Lower lobe of right lung (tissue), 2 donors: ENCODE data around the gene AKR1D1. TPM values are rescaled to one million over a fixed set of nuclear protein-coding genes. Genes with fewer than 3 reads are reported as not detected.
A peak's percentile ranks its signal among the peaks of the same experiment; 100 is the strongest.

Experiments used
- ATAC-seq, 2 donors: fragments of 200-7000 bp; cut with Tn5 transposase; one replicate each; pipeline ENCODE4 v1.9.1; 2020 to 2022; ENCODE audit warnings: mild to moderate bottlenecking in 2 of 2, moderate library complexity in 2 of 2
- DNase-seq: peaks from one replicate; pipeline ENCODE4 v3.0.0-alpha.2; 2020
- H3K27ac ChIP-seq: fragments of 200-600 bp; one replicate; pipeline ENCODE4 v1.8.0; 2022
- H3K27me3 ChIP-seq: fragments of 200-600 bp; one replicate; pipeline ENCODE4 v1.8.0; 2022; ENCODE audit warnings: low read depth
- H3K36me3 ChIP-seq: fragments of 200-600 bp; one replicate; pipeline ENCODE4 v1.8.0; 2022; ENCODE audit warnings: mild to moderate bottlenecking
- H3K4me1 ChIP-seq: fragments of 200-600 bp; one replicate; pipeline ENCODE4 v1.8.0; 2022
- H3K4me3 ChIP-seq: fragments of 200-600 bp; one replicate; pipeline ENCODE4 v1.8.0; 2022; ENCODE audit warnings: mild to moderate bottlenecking
- H3K9me3 ChIP-seq: fragments of 200-600 bp; one replicate; pipeline ENCODE4 v1.8.0; 2022
- CTCF ChIP-seq: fragments of 200-600 bp; IDR thresholded peaks from one replicate; pipeline ENCODE4 v1.8.0; 2022; ENCODE audit warnings: antibody characterized with exemption, mild to moderate bottlenecking
- intact Hi-C: fragments of 100-400 bp; cut with DNase I; formaldehyde crosslinking; loops from one replicate; pipeline ENCODE4 v1.11.0; 2022
- total RNA-seq: library from RNA; stranded (reverse); fragmentation: NEBNext Ultra II Directional; extraction: Animal tissue kit (Norgen Biotek cat#: 25700); gene quantifications from one replicate; pipeline ENCODE4 v1.2.1, GENCODE V29; 2021
- donor health status: DM: no; HTN: yes; CAD: no; lungs with severe emphysema.

The AKR1D1 gene
- total RNA-seq, 1 donor from 2014 or later, result not detected

DNA sequence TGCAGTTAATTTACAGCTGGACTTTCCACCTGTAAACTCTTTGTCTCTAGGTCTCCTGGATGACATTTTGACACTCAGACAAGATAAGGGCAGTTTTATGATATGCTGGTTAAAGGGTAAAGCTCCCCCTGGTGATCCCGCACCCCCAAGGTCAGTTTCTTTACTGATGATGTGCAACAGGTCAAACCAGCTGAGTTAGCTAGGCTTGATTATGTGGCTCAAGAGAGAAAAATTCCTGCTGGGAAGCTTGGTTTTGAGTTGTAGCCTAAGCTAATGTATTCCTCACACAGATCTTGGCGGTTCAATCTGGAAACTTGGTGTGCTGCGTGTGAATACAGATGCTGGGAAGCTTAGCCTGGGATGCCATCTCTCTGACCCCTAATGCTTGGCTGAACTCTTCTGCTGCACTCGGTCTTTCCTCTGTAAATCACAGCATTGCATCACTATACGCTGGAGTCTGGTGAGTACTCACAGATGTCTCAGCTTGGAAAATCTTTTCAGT lies 11.4 kb upstream of the AKR1D1 start:
- Histone ChIP-seq H3K27ac (no peak overlapping the region), H3K9me3 (no peaks in the 10 kb centered on the region), H3K4me1 (no peaks in the 10 kb centered on the region), H3K36me3 (no peaks in the 10 kb centered on the region), H3K27me3 (no peaks in the 10 kb centered on the region), H3K4me3 (no peak overlapping the region)
- no peak for TF ChIP-seq CTCF
- intact Hi-C loops, result no loop called here
- no peak for DNase-seq
- ATAC-seq, result peak; percentile 45 to 54

GRCh38 chr7:138065827-138066226 lies 10.4 kb upstream of the AKR1D1 start:
- no peak for ATAC-seq
- H3K4me1 ChIP-seq, result no peaks in the 10 kb centered on the region
- H3K9me3 ChIP-seq, result no peaks in the 10 kb centered on the region
- H3K27ac ChIP-seq, result no peak overlapping the region
- TF ChIP-seq CTCF, result no peak
- intact Hi-C loops, result no loop called here
- no peaks in the 10 kb centered on the region for H3K36me3 ChIP-seq
- no peaks in the 10 kb centered on the region for H3K27me3 ChIP-seq
- DNase-seq, result no peak
- H3K4me3 ChIP-seq, result no peak overlapping the region

- TF ChIP-seq CTCF, result no peak
- no peaks in the 10 kb centered on the region for H3K4me1 ChIP-seq
- no peak for ATAC-seq
Observed at GRCh38 chr7:138066954-138067394, 9.3 kb upstream of the AKR1D1 start.

DNA sequence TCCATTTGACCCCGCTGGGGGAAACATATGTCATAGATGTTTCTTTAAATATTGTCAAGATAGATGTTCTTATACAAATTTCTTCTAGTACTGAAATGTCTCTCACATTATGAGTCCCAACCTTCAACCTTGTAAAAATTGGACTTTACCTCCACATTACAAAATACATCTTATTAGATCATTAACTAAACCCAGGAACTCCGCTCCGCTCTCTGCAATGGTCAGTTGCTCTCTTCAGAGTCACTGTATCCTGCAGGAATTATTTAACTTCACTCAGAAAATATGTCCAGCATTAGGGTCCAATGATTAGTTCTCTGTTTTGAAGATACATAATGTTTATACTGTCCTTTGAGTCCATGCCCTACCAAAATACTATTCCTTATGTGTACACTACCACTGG lies 8.5 kb upstream of the AKR1D1 start:
- no peak for TF ChIP-seq CTCF
- H3K4me1 ChIP-seq, result no peaks in the 10 kb centered on the region
- intact Hi-C loops, result no loop called here
- H3K27ac ChIP-seq, result no peak overlapping the region
- H3K9me3 ChIP-seq, result no peaks in the 10 kb centered on the region
- no peak for DNase-seq
- ATAC-seq, result no peak
- H3K27me3 ChIP-seq, result no peaks in the 10 kb centered on the region
- H3K36me3 ChIP-seq, result no peaks in the 10 kb centered on the region
- no peak overlapping the region for H3K4me3 ChIP-seq

More at GRCh38 chr7:138066954-138067394, 9.3 kb upstream of the AKR1D1 start:
- H3K9me3 ChIP-seq, result no peaks in the 10 kb centered on the region
- intact Hi-C loops, result no loop called here
- no peaks in the 10 kb centered on the region for H3K36me3 ChIP-seq
- no peaks in the 10 kb centered on the region for H3K27me3 ChIP-seq
- no peak overlapping the region for H3K4me3 ChIP-seq
- H3K27ac ChIP-seq, result no peak overlapping the region
- DNase-seq, result no peak

DNA sequence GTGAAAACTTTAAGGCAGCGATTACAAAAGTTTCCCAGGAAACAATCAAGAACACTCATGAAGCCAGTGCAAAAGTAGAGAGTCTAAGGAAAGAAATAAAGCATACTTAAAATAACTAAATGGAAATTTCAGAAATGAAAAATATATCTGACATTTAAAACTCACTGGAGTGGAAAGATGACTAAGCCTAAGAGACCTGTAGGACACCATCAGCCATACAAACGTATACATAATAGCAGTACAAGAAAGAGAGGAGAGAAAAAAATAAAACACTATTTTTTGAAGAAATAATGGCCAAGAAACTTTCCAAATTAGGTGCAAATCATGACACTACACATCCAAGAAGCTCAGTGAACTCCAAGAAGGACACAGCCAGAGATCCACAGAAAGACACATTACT lies 5.4 kb upstream of the AKR1D1 start:
- H3K27me3 ChIP-seq, result no peaks in the 10 kb centered on the region
- H3K27ac ChIP-seq, result no peak overlapping the region
- no peaks in the 10 kb centered on the region for H3K4me1 ChIP-seq
- TF ChIP-seq CTCF, result no peak
- no peaks in the 10 kb centered on the region for H3K36me3 ChIP-seq
- no peak for ATAC-seq
- no peak for DNase-seq
- H3K4me3 ChIP-seq, result no peak overlapping the region
- intact Hi-C loops, result no loop called here
- H3K9me3 ChIP-seq, result no peaks in the 10 kb centered on the region

DNA sequence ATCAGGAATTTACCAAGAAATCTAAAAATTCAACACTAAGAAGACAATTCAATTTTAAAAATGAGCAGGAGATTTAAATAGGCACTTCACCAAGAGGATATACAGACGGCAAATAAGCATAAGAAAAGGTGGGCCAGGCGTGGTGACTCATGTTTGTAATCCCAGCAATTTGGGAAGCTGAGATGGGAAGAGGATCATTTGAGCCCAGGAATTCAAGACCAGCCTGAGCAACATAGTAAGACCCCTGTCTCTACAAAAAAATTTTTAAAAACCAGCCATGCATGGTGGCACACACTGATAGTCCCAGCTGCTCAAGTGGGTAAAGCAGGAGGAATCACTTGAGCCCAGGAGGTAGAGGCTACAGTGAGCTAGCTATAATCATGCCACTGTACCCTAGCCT lies 3.5 kb upstream of the AKR1D1 start:
- no peaks in the 10 kb centered on the region for H3K9me3 ChIP-seq
- H3K4me3 ChIP-seq, result no peak overlapping the region
- no peaks in the 10 kb centered on the region for H3K4me1 ChIP-seq
- no peak for DNase-seq
- no peak overlapping the region for H3K27ac ChIP-seq
- no peak for ATAC-seq
- no peaks in the 10 kb centered on the region for H3K36me3 ChIP-seq
- intact Hi-C loops, result no loop called here
- H3K27me3 ChIP-seq, result no peaks in the 10 kb centered on the region
- TF ChIP-seq CTCF, result no peak
